ENCODE results near the gene STK38. TPM values are rescaled to one million over a fixed set of nuclear protein-coding genes. Genes with fewer than 3 reads are reported as not detected.
A peak's percentile ranks its signal among the peaks of the same experiment; 100 is the strongest.
"Not testable (repeated sequence)": the region's sequence is repeated elsewhere in the genome, so short reads cannot be mapped to it uniquely, and the experiment has no call there.

STK38 gene
- total RNA-seq, 2 experiments from 2014 or later = 29.4 to 42.5 TPM

GRCh38 chr6:36590237-36590636, 43.0 kb upstream of the STK38 start:
- Histone ChIP-seq H3K9me3 (ENCODE audit: low read length) (no peaks in the 10 kb centered on the region), H3K9me2 (ENCODE audit: insufficient read depth, low read length) (no peaks in the 10 kb centered on the region), H4K20me1 (ENCODE audit: insufficient read depth, low read length) (peaks cover 9% of the 10 kb centered on the region; the same call in 1 of the 2 replicates), H3K4me1 (ENCODE audit: insufficient read depth, low read length, poor library complexity, severe bottlenecking) (peaks cover 46% of the 10 kb centered on the region), H3K4me3 (ENCODE audit: low read depth, low read length, poor library complexity, severe bottlenecking) (no peak overlapping the region), H3K36me3 (ENCODE audit: insufficient read depth, low read length) (peaks cover 10% of the 10 kb centered on the region), H3K4me2 (ENCODE audit: low read length) (no peak overlapping the region), H2AFZ (ENCODE audit: low read length) (no peak overlapping the region), H3K79me2 (ENCODE audit: insufficient read depth, low read depth, low read length) (peaks cover 11% of the 10 kb centered on the region), H3K27ac (ENCODE audit: low read depth, low read length, poor library complexity, severe bottlenecking) (peak overlapping the region; percentile 97)
- DNase-seq (ENCODE audit: low spot score) = no peak
- TF ChIP-seq CTCF (conservative IDR thresholded peaks at IDR 0.05; ENCODE audit: low read length) (no peak), EZH2phosphoT487 (IDR thresholded peaks at IDR 0.05; ENCODE audit: borderline replicate concordance, low read depth, low read length) (no peak)
- ChIA-PET CTCF (ENCODE audit: unreplicated experiment) (no interaction called here), POLR2A (no interaction called here)
- BruUV-seq (replicated peaks) = no TSS peak
- intact Hi-C loops (cut with micrococcal nuclease; ENCODE audit: unreplicated experiment) = loop anchor here (10.0 kb wide), 1 partner anchor 415 kb away; the partner anchor contains the start of gene FGD2

GRCh38 chr6:36589025-36589400, 41.7 kb upstream of the STK38 start:
- H3K9me3 ChIP-seq (ENCODE audit: low read length); H4K20me1 ChIP-seq (ENCODE audit: insufficient read depth, low read length); H3K9me2 ChIP-seq (ENCODE audit: insufficient read depth, low read length); H3K4me2 ChIP-seq (ENCODE audit: low read length); H2AFZ ChIP-seq (ENCODE audit: low read length); DNase-seq (ENCODE audit: low spot score); H3K27ac ChIP-seq (ENCODE audit: low read depth, low read length, poor library complexity, severe bottlenecking); BruUV-seq (replicated peaks); H3K4me3 ChIP-seq (ENCODE audit: low read depth, low read length, poor library complexity, severe bottlenecking); intact Hi-C loops (cut with micrococcal nuclease; ENCODE audit: unreplicated experiment); H3K79me2 ChIP-seq (ENCODE audit: insufficient read depth, low read depth, low read length); CTCF ChIA-PET (ENCODE audit: unreplicated experiment); H3K36me3 ChIP-seq (ENCODE audit: insufficient read depth, low read length): not testable (repeated sequence)
- POLR2A ChIA-PET = interaction anchor here (1.2 kb wide), 1 partner anchor 10 kb away, joined by 7 read pairs; no protein-coding TSS in a partner anchor
- peaks cover 46% of the 10 kb centered on the region for H3K4me1 ChIP-seq (ENCODE audit: insufficient read depth, low read length, poor library complexity, severe bottlenecking)

GRCh38 chr6:36586606-36587005, 39.3 kb upstream of the STK38 start:
- Histone ChIP-seq H3K4me3 (ENCODE audit: low read depth, low read length, poor library complexity, severe bottlenecking) (no peak overlapping the region), H3K4me2 (ENCODE audit: low read length) (no peak overlapping the region), H2AFZ (ENCODE audit: low read length) (peak overlapping the region; percentile 20; the same call in 1 of the 2 replicates), H3K9me2 (ENCODE audit: insufficient read depth, low read length) (no peaks in the 10 kb centered on the region), H3K36me3 (ENCODE audit: insufficient read depth, low read length) (no peaks in the 10 kb centered on the region), H3K9me3 (ENCODE audit: low read length) (no peaks in the 10 kb centered on the region), H4K20me1 (ENCODE audit: insufficient read depth, low read length) (no peaks in the 10 kb centered on the region), H3K79me2 (ENCODE audit: insufficient read depth, low read depth, low read length) (no peaks in the 10 kb centered on the region), H3K27ac (ENCODE audit: low read depth, low read length, poor library complexity, severe bottlenecking) (no peak overlapping the region), H3K4me1 (ENCODE audit: insufficient read depth, low read length, poor library complexity, severe bottlenecking) (peaks cover 30% of the 10 kb centered on the region)
- intact Hi-C loops (cut with micrococcal nuclease; ENCODE audit: unreplicated experiment) = no loop called here
- POLR2A ChIA-PET = interaction anchor here (0.6 to 1.1 kb wide), 4 partner anchors 22 to 40 kb away, joined by 3 read pairs; no protein-coding TSS in a partner anchor
- no TSS peak for BruUV-seq (replicated peaks)
- CTCF ChIA-PET (ENCODE audit: unreplicated experiment) = interaction anchor here (0.6 kb wide), 1 partner anchor 419 kb away, joined by 3 read pairs; the partner anchor contains the start of gene FGD2
- no peak for DNase-seq (ENCODE audit: low spot score)
- TF ChIP-seq CTCF (conservative IDR thresholded peaks at IDR 0.05; ENCODE audit: low read length) (no peak), EZH2phosphoT487 (IDR thresholded peaks at IDR 0.05; ENCODE audit: borderline replicate concordance, low read depth, low read length) (no peak)
